DMS 273 (cell line): ENCODE results near the gene ENTPD1.
A peak's percentile ranks its signal among the peaks of the same experiment; 100 is the strongest.
"Not testable (repeated sequence)": the region's sequence is repeated elsewhere in the genome, so short reads cannot be mapped to it uniquely, and the experiment has no call there.

Source experiments
- DNase-seq: peaks from one replicate; lab custom pipeline; 2025; ENCODE audit not compliant: unreplicated experiment; lab: John Stamatoyannopoulos, UW

ENTPD1 gene

GRCh38 chr10:95756041-95756761 is at the start of gene ENTPD1:
ENTPD1 (plus strand) TSS chr10:95756163; CDS start chr10:95756240, 77 bp downstream.
- peak; percentile 51 for DNase-seq

GRCh38 chr10:95706573-95706972 is 49.4 kb upstream of the ENTPD1 start:
- DNase-seq: no peak

GRCh38 chr10:95706990-95707389 is 49.0 kb upstream of the ENTPD1 start:
- no peak for DNase-seq

GRCh38 chr10:95711492-95711891 is 44.5 kb upstream of the ENTPD1 start:
- DNase-seq: no peak

- DNase-seq: peak; percentile 42
Observed at GRCh38 chr10:95716466-95716865, 39.5 kb upstream of the ENTPD1 start.

- peak; percentile 24 for DNase-seq
Observed at GRCh38 chr10:95716866-95717265, 39.1 kb upstream of the ENTPD1 start.

- DNase-seq: not testable (repeated sequence)
Observed at GRCh38 chr10:95720745-95721144, 35.2 kb upstream of the ENTPD1 start.

- not testable (repeated sequence) for DNase-seq
Observed at GRCh38 chr10:95722496-95722895, 33.5 kb upstream of the ENTPD1 start.

- no peak for DNase-seq
Observed at GRCh38 chr10:95728526-95728925, 27.4 kb upstream of the ENTPD1 start.

GRCh38 chr10:95729323-95730055 is 26.5 kb upstream of the ENTPD1 start:
- DNase-seq: no peak

GRCh38 chr10:95730233-95730632 is 25.7 kb upstream of the ENTPD1 start:
- no peak for DNase-seq

- DNase-seq: peak; percentile 2
Observed at GRCh38 chr10:95732907-95733306, 23.1 kb upstream of the ENTPD1 start.

- DNase-seq: no peak
Observed at GRCh38 chr10:95739056-95739455, 16.9 kb upstream of the ENTPD1 start.

- DNase-seq: no peak
Observed at GRCh38 chr10:95741807-95742467, 14.0 kb upstream of the ENTPD1 start.

- no peak for DNase-seq
Observed at GRCh38 chr10:95742485-95742884, 13.5 kb upstream of the ENTPD1 start.

- no peak for DNase-seq
Observed at GRCh38 chr10:95742962-95743535, 12.9 kb upstream of the ENTPD1 start.

- no peak for DNase-seq
Observed at GRCh38 chr10:95745501-95745900, 10.5 kb upstream of the ENTPD1 start.

GRCh38 chr10:95748349-95748748 is 7.6 kb upstream of the ENTPD1 start:
- DNase-seq: no peak

GRCh38 chr10:95755511-95756004 is 405 bp upstream of the ENTPD1 start:
- peak; percentile 70 for DNase-seq

GRCh38 chr10:95756809-95757684 is 1.1 kb downstream of the ENTPD1 start:
- DNase-seq: peak; percentile 49
